BE2C (cell line): ENCODE measurements around the gene GDI1.

ENCODE experiments used
- DNase-seq: peaks from one replicate; pipeline ENCODE4 v3.0.0-alpha.2; 2020
- H3K27me3 ChIP-seq: fragments of 250-450 bp; sonication (Bioruptor Pico); 2 replicates; pipeline ENCODE4 v1.5.1; 2020; ENCODE audit warnings: mild to moderate bottlenecking
- H3K36me3 ChIP-seq: fragments of 250-450 bp; sonication (Bioruptor Pico); 2 replicates; pipeline ENCODE4 v1.5.1; 2020; ENCODE audit warnings: mild to moderate bottlenecking
- H3K4me1 ChIP-seq: fragments of 250-450 bp; sonication (Bioruptor Pico); 2 replicates; pipeline ENCODE4 v1.5.1; 2020
- H3K4me3 ChIP-seq: 2 replicates; pipeline ENCODE4 v1.5.1; 2011; ENCODE audit warnings: low read depth, low read length
- H3K9me3 ChIP-seq: fragments of 250-450 bp; sonication (Bioruptor Pico); 2 replicates; pipeline ENCODE4 v1.5.1; 2020
- CTCF ChIP-seq: IDR thresholded peaks from 2 replicates; pipeline ENCODE4 v1.5.1; 2012; ENCODE audit warnings: mild to moderate bottlenecking, low read depth, low read length

The GDI1 gene

DNA sequence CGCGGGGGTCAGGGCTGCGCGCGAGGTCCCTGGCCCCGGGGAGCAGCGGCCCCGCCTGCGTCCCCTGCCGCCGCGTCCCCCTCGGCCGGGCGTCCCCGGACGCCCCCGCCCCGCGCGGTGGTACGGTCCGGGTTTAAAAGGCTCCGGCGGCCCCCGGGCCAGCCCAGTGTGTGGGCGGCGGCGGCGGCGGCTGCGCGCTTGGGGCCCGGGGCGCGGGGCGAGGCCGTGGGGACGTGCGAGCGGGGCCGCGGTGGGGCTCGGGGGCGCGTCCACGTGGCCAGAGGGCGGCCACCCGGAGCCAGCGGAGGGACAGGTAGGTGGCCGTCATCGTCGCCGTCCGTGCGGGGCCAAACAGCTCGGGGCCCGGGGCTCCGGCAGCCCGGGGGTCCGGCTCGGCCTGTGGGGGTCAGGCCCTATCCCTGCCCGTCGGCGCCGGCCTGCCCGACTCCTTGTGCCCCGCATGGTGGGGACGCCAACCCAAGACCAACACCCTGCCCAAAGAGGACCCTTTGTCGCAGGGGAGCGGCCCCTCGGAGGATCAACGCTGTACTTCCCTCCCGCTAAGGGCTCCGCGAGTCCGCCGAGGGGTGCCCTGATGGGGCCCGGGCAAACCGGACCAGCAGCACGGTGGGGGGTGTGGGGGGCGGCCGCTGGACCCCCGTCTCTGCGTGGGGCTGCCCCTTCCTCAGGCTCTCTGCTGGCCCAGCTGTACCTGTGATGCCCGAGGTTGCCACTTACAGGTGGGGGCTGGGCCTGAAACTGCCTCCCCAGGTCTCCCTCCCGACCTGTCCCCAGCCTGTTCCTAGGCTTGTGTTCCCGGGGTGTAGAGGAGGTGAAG lies 21.4 kb downstream of the GDI1 start, which contains the start of gene PLXNA3:
Gene PLXNA3 (plus strand): TSS at position 166 of the 838 bp plus-strand sequence. CDS start 1,903 bp downstream, outside the sequence.
- Histone ChIP-seq H3K4me3 (peak within 1 kb of the TSS; percentile 65), H3K27me3 (no peaks in the 10 kb centered on the region), H3K9me3 (no peaks in the 10 kb centered on the region), H3K4me1 (peaks cover 9% of the 10 kb centered on the region), H3K36me3 (peaks cover 5% of the 10 kb centered on the region; the same call in 1 of the 2 replicates)
- peak; percentile 55 for DNase-seq
- TF ChIP-seq CTCF = no peak

- Histone ChIP-seq H3K4me1 (peaks cover 9% of the 10 kb centered on the region), H3K9me3 (no peaks in the 10 kb centered on the region), H3K4me3 (peak overlapping the region; percentile 65), H3K27me3 (no peaks in the 10 kb centered on the region), H3K36me3 (peaks cover 5% of the 10 kb centered on the region; the same call in 1 of the 2 replicates)
- TF ChIP-seq CTCF = no peak
- peak; percentile 68 for DNase-seq
Observed at GRCh38 chrX:154458954-154459778, 22.2 kb downstream of the GDI1 start.

- Histone ChIP-seq H3K36me3 (peaks cover 5% of the 10 kb centered on the region; the same call in 1 of the 2 replicates), H3K9me3 (no peaks in the 10 kb centered on the region), H3K27me3 (no peaks in the 10 kb centered on the region), H3K4me3 (peak overlapping the region; percentile 65), H3K4me1 (peaks cover 9% of the 10 kb centered on the region)
- peak; percentile 48 for DNase-seq
- TF ChIP-seq CTCF = no peak
Observed at GRCh38 chrX:154459832-154460231, 22.9 kb downstream of the GDI1 start.

- no peak overlapping the region for H3K4me3 ChIP-seq
- H3K36me3 ChIP-seq = peaks cover 5% of the 10 kb centered on the region; the same call in 1 of the 2 replicates
- H3K27me3 ChIP-seq = no peaks in the 10 kb centered on the region
- TF ChIP-seq CTCF = peak; percentile 49
- H3K4me1 ChIP-seq = peaks cover 9% of the 10 kb centered on the region
- H3K9me3 ChIP-seq = no peaks in the 10 kb centered on the region
- peak; percentile 65 for DNase-seq
Observed at GRCh38 chrX:154460326-154460725, 23.4 kb downstream of the GDI1 start.

DNA sequence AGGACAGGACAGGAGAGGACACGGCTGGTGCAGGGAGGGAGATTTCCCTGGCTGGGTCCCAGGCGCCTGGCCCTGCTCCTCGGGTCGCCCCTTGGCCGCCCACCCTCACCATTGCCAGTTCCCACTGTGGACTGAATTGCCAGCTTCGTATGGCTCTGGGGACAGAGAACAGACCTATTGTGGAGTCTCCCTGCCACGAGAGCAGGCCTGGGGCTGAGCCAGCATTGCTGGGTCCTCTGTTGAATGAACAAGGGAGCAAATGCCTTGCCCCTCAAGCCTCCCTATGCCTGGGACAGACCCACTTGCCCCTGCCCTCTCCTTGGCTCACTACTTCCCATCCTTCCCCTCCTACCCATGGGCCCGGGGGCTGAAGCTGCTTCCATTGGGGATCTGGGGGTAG lies 25.4 kb downstream of the GDI1 start:
- H3K4me3 ChIP-seq = no peak overlapping the region
- DNase-seq = no peak
- H3K4me1 ChIP-seq = peaks cover 9% of the 10 kb centered on the region
- TF ChIP-seq CTCF = no peak
- no peaks in the 10 kb centered on the region for H3K9me3 ChIP-seq
- no peaks in the 10 kb centered on the region for H3K27me3 ChIP-seq
- peaks cover 5% of the 10 kb centered on the region; the same call in 1 of the 2 replicates for H3K36me3 ChIP-seq
